DMS79 treated with DMSO at 0.1 percent for 48 hours (cell line): ENCODE data around the gene CWF19L1.

Source experiments
- DNase-seq: peaks from one replicate; lab custom pipeline; 2025; lab: John Stamatoyannopoulos, UW

The CWF19L1 gene

DNA sequence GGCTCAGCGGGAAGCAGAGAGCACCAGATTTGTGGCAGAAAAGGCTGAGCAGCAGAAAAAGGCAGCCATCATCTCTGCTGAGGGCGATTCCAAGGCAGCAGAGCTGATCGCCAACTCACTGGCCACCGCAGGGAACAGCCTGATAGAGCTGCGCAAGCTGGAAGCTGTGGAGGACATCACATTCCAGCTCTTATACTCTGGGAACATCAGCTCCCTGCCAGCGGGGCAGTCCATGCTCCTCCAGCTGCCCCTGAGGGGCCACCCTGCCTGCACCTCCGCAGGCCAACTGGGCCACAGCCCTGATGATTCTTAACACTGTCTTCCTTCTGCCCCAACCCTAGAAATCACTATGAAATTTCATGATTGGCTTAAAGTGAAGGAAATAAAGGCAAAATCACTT is 18.6 kb downstream of the CWF19L1 start:
- no peak for DNase-seq

DNA sequence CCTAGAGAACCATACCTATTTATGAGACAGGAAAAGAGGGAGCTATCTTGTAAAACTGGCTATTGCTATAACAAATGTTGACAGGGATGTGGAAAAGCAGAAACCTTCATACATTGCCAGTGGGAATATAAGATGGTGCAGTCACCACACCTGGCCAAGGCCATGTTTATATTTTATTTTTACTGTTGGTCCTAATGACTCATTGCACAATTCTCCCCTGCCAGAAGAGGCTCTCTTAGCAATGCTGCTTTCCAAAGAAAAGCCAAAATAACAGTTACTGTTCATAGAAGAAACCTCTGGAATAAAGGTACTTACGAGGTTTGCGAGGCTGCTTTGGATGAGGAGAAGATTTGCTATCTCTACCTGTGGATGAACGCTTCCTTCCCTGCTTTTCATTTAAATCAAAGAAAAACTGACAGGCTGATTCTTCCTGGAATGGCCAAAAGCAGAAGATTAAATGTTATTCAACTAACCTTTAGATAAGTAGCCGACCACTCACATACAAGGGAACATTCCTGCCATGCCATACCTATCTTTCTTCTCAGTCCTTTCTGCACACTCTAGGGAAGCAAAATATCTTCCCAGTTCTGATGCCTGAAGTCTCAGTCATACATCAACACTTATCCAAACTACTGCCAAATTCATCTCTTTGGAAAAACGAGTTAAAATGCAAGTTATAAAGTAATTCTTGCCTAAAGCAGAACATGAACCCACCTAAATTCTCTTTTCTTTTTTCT is 21.8 kb downstream of the CWF19L1 start:
- DNase-seq: no peak

DNA sequence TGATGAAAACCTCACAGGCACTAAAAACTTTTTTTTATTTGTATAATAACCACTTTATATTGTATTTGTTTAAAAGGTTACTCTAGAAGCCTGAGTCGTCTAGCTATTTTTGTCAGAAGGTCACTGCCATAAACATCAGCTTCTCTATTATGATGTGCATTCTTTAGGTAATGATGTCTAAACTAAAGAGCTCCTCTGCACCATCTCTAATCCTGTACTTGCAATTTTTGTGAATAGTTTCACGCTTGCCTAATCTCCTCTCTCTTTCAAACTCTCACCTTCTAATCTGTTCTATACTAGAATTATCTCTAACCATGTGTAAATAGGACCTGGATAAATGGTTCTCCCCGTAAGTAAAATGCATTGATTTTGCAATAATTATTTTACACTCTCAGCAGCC is 27.6 kb downstream of the CWF19L1 start:
- no peak for DNase-seq

DNA sequence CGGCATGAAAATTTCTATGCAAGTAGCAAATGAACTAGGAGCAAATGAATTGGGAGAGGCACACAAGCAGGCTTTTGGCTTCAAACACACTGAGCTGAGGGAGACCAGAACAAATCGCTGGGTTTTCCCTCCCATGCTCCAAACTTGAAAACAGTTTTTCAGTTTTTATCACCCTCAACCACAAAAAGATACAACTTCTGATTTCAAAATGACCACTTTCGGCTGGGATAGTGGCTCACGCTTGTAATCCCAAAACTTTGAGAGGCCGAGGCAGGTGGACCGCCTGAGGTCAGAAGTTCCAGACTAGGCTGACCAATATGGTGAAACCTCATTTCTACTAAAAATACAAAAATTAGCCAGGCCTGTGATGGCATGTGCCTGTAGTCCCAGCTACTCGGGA is 29.0 kb downstream of the CWF19L1 start:
- no peak for DNase-seq

DNA sequence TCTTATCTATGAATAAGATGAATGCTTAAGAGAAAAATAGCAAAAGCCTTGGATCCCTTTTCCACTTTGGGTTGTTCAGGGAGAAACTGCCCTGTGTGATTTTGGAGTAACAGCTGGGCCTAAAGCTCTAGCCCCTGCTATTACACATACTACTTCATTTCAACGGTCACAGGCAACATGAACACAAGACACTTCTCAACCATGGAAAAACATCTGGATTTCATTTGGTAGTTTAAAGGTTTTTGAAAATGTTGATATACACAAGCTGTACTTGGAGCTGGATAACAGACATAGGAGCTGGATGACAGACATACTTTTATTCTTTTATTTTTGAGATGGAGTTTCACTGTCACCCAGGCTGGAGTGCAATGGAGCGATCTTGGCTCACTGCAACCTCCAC is 35.3 kb downstream of the CWF19L1 start:
- no peak for DNase-seq

DNA sequence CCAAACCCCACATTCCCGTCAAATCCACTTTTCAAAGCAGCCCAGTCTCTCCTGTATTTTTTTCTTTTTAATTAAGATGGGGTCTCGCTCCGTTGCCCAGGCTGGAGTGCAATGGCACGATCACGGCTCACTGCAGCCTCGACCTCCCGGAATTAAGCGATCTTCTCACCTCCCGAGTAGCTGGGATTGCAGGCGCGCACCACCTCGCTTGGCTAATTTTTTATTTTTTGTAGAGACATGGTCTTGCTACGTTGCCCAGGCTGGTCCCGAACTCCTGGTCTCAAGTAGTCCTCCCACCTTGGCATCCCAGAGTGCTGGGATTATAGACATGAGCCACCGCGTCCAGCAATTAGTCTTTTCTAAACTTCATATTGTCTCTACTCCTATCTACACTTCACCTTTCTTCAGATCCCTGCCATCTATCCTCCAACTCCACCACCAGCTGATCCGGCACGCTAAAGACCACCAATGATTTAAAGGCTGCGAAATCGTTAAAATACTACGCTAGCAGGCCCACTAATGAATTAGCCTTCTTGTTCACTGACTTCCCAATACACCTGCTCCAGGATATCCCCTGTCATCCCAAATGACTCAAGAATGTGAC is 37.5 kb downstream of the CWF19L1 start:
- no peak for DNase-seq

DNA sequence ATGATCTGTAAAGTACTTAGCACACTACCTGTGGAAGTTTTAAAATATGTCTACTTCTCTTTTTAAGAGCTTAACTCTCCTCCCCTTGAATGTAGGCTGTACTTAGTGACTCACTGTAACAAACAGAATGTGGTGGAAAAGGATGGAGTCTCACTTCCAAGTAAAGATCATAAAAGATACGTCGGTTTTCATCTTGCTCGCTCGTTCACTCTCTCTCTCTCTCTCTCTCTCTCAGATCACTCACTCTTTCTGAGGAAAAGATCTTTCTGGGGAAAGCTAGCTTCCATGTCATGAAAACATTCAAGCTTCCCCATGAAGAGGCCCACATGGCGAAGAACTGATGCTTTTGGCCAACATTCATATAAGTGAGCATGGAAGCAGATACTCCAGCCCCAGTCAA is 43.6 kb downstream of the CWF19L1 start:
- DNase-seq: no peak

DNA sequence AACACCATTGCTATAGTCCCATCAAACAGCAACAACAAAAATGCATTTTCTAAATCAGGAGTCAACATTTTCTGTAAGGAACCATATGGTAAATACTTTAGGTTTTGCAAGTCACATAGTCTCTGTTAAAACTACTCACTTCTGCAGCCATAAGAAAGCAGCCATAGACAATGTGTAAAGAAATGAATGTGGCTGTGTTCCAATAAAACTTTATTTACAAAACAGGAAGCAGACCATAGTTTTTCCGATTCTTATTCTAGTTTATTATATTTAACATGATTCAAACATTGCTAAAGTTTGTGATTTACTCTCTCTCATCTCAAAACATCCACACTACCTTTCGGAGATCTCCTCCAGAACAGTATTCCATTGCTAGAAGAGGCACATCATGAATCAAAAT is 44.9 kb downstream of the CWF19L1 start:
- no peak for DNase-seq

DNA sequence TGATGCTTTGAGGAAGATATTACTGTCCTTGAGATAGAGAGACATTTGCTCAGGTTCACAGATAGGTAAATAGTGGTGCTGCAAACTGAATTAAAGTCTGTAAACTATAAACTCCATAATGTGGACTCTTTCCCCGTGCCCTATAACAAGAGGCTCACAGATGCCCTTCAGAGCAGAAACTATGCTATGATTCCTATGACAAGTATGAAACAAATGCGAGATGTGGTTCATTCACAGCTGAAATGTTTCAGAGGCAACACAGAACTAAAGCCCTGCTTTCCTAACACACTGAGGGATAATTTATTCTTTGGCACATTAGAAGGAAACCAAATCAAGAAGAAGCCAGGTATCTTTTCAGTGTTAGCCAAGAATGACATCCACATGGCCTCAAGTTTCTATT is 51.4 kb downstream of the CWF19L1 start:
- no peak for DNase-seq

DNA sequence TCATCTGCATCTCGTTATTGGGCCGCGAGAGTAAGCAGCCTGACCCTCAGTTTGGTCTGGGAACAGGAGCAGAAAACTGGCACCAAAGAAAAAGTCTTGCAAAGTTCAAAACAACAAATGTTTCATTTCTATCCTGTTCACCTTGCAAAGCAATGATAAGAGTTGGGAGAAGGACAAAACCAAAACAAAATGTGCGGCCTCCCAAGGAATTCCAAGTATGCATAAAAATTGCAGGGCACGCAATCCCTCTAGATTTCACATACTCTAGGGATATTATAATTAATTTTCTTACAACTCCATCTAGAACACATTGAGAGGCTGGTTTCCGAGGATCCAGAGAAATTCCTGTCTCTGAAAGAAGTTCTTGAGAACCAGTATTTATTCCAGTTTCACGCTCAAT is 58.1 kb downstream of the CWF19L1 start:
- DNase-seq: no peak

DNA sequence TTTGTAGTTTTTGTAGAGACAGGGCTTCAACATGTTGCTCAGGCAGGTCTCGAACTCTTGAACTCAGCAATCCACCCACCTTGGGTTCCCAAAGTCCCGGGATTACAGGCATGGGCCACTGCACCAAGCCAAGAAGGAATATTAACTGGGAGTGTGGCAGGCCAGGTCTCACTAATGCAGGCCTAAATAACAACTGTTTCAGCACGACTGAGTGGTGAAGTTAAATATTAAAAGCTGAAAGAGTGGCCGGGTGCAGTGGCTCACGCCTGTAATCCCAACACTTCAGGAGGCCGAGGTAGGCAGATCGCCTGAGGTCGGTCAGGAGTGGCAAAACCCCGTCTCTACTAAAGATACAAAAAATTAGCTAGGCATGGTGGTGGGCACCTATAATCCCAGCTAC is 59.2 kb downstream of the CWF19L1 start:
- no peak for DNase-seq

DNA sequence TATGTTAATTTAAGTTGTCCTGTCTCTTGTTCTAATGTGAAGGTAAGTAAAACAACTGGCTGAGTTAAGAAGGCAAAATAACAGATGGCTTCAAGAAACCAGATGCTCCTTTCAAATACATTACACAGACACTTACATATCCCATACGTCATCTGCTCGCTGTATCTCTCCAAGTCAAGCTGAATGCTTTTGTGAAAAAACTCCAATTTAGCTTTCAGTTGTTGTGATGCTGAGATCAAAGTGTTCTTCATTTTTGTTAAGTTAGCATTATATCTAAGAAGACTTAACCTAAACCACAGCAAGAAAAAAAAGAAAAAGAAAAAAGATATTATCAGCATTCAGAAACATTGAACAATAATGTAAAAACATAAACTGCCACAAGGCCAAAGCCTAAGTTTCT is 63.1 kb downstream of the CWF19L1 start:
- no peak for DNase-seq

DNA sequence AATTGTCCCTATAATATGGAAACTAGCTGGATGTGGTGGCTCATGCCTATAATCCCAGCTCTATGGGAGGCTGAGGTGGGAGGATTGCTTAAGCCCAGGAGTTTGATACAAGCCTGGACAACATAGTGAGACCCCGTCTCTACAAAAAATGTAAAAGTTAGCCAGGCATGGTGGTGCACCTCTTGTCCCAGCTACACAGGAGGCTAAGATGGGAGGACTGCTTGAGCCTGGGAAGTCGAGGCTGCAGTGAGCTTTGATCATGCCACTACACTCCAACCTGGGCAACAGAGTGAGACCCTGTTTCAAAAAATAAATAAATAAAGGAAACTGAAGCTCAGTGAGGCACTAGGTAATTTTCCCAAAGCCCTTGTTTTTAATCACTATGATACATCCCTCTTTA is 65.9 kb downstream of the CWF19L1 start:
- no peak for DNase-seq

DNA sequence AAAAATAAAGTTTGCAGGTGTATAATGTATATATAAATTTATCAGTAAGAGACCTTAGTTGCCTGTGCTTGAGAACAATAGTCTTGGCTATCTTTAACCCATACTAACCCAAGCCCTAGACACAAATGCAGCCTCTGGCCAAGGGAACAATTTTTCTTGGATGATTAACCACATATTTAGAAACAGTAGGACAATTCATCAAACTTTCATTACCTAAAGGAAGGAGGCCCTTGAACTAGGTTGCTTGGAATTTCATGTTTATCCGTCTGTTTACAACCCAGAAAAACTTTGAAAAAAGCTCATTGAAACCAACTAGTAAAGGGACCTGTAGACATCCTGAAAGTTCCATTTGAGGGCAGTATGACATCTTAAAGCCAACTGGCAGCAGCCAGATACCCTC is 72.7 kb downstream of the CWF19L1 start:
- DNase-seq: no peak

DNA sequence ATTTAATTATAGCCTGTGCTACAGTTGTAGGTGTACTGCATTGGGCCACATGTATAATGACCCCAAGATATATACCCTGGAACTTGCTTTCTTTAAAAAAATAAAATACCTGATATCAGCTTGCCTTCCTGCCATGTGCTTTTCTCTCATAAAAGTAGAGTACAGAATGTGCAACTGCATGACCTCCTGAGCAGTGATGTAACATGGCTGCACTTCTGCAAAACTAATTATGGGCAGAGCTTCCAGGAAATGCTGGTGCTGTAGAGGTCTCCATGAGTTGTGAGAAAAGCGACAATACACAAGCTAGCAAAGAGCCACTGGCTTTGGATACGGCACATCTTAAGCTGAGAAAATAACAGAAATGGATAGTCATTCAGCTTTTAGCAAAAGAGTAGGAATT is 75.1 kb downstream of the CWF19L1 start:
- DNase-seq: no peak

DNA sequence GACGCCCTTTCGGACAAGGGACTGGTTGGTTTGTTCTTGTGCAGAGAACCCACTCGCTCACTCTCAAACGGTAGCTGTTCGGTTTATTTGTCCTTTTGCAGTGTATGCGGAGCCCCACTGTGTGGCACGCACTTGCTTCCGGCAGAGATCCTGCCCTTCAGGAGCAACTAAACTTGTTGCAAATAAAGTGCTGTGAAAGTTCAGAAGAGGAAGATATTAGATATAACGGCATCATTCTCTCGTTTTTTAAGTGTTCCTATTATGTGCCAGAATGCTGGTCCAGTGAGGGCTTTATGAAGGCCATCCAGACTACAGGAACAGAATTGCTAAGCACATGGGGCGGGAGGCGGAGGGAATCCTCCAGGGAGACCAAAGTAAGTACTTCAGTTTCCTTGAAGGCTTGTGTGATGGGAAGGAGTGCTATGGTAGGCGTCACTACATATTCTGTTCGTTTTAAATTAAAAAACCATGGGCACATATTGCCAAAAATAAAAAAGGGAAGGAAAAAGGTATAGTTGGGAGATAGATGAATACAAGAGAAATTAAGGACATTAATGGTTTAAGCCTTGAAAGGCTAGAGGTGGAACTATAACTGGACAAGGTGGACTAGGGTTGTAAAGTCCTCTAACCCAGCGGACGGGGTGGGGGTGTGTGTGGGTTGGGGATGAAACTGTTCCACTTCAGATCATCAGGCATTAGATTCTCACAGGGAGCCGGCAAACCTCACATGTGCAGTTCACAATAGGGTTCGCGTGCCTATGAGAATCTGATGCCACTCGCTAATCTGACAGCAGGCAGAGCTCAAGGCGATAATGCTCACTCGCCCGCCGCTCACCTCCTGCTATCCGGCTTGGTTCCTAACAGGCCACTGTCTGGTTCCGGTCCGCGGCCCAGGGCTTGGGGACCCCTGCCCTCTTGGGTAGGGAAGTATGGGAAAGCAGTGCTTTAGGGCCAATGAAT is 80.9 kb downstream of the CWF19L1 start:
- DNase-seq: peak; percentile 21

DNA sequence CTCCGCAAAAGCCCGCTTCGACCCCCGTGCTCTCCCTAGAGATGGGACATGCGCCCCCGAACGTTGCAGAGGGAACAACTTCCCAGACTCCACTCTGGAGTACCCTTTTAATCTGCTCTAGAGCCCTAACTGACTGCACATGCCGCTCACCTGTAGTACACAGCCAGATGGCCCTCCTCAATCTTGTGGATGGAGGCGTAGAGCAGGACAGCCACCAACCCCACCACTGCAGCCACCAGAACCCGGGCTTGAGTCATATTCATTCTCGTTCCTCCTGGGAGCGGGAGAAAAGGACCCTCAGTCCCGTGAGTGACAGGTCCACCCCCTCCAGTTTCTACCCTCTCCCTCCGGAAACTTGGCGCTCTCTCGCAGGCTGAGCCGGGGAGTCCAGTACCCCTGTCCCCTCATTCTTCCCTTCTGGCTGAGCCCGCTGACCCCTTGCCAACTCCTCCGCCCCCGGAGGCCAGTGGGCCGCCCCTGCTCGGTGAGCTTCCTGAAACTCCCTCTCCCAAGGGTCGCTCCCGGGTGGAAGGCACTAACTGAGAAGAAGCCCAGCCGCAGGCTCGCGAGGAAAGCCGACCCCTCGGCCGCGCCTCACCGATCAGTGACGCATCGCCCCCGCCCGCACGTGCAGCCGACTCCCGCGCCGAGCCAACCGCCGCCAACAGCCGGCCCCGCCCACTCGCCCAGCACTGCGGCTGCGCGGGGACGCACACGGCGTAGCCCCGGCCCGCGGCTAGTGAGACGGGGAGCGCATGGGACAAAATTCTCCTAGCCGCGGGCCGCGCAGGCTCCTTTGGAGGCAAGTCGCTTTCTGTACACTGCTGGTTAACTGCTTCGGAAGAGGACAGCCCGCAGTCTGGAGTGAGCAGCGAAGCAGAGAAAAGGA is 81.8 kb downstream of the CWF19L1 start, which contains the start of gene ERLIN1:
Gene ERLIN1 (minus strand): TSS at position 666 of the 889 bp plus-strand sequence. CDS start 403 bp downstream, at position 263.
- DNase-seq: peak; percentile 55

DNA sequence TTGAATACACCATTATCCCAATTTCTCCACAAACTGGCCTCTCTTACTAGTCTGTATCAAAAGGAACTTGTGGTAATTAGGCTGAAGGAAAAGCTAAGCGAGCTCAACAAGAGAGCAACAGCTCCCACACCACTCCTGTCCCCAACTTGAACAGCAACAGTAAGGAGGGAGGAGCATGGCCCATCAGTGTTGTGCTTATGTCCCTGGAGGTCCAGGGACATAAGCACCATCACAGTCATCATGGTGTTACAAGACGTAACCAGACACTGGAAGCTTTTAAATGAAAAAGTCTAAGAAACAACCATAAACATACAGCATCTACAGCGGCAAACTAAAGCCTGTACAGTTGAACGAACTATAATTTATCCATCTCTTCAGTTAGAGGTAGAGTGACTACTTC is 82.6 kb downstream of the CWF19L1 start:
- DNase-seq: peak; percentile 19

DNA sequence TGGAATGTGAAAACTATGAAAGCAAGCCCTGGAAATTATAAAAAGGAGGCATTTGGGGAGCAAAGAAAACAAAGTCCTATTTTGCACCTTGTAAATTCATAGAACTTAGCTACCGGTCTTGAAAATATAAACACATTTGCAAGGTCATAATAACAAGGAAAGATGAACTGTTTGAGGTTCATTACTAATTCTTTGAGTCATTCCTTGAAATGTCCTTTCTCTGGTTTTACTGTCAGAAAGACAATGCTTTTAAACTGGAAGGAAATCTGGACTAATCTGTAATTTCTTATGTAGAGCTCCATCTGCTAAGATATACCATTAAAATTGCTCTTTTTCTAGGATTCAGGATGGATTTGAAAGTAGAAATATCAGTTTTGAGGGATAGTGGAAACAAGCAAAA is 83.0 kb downstream of the CWF19L1 start:
- DNase-seq: no peak

DNA sequence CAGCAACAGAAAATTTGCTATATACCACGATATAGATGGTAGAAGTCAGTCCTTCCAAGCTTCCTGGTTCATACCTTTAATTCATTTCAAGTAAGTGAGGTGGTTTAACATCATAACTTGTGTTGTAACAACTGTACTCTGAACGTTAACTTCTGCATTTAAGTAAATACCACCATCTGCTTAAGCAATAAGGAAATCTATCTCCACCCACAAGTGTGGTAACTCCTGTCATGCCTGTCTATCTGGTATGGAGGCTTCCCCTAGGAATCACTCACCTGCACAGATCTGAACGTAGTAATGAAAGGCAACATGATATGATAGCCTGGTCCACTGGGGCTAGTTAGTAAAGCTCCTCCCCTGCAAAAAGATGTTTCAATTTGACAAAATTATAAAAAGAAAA is 84.0 kb downstream of the CWF19L1 start:
- DNase-seq: no peak

DNA sequence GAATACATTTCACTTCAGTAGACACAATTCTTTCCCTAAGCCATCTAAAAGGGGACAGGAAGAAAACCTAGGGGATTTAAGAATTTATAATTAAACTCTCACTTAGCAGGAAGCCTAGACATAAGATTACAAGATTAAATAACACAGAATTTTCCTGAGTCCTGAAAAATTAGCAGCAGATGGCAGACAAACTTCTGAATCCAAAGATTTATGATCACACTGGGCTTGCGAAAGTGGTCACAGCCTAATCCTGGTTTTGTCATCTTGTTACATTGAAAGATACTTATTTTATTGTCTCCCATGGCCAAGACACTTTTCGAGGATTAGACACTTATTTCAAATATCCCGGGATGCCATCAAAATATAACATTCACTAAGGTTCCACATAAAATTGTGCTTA is 84.5 kb downstream of the CWF19L1 start:
- DNase-seq: no peak
